Measurements from ENCODE around the gene KCNJ9.

The KCNJ9 gene

GRCh38 chr1:160101037-160101716 is 19.8 kb downstream of the KCNJ9 start:
- in situ Hi-C loops (cut with MboI; ENCODE audit: low pct_unique_long_range_greater_than_20kb, low sequenced_read_pairs, unreplicated experiment), result no loop called here
- TF ChIP-seq, protein P1, sequence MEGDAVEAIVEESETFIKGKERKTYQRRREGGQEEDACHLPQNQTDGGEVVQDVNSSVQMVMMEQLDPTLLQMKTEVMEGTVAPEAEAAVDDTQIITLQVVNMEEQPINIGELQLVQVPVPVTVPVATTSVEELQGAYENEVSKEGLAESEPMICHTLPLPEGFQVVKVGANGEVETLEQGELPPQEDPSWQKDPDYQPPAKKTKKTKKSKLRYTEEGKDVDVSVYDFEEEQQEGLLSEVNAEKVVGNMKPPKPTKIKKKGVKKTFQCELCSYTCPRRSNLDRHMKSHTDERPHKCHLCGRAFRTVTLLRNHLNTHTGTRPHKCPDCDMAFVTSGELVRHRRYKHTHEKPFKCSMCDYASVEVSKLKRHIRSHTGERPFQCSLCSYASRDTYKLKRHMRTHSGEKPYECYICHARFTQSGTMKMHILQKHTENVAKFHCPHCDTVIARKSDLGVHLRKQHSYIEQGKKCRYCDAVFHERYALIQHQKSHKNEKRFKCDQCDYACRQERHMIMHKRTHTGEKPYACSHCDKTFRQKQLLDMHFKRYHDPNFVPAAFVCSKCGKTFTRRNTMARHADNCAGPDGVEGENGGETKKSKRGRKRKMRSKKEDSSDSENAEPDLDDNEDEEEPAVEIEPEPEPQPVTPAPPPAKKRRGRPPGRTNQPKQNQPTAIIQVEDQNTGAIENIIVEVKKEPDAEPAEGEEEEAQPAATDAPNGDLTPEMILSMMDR (IDR thresholded peaks at IDR 0.05; ENCODE audit: extremely low read depth, insufficient read depth, missing control alignments), result peak; percentile 85
- peak; percentile 84 for DNase-seq (ENCODE audit: low spot score)

DNA sequence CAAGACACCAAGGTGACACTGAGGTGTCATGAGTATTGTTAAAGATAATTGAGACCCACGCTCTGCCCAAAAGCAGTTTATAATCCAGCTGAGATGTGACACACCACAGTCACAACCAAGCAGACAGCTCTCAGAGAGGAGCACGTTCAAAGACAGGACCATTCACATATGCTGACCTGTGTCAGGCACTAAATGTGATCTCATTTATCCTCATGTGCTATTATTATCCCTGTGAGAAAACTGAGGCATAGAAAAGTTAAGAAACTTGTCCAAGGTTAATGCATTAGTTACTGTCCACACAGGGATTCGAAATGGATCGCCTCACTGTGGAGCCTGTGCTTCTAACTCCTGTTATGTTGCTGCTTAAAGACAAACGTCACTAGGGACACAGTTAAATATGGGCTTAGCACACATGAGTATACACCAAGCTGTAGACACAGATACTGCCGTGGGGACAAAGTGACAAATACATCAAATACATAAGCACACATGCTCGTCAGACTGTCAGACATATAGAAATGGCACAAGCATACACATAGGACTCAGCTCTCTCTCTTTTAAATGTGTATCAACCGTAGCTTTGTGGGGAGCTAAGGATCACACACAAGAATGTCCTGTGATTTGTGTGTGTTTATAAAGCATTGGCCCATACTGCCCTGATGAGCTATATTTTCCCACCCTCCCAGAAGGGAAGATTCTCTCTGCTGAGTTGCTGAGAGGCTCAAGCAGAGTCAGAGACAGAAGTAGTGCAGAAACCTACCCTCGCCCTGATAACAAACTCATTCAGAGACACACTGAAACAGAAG is 20.6 kb downstream of the KCNJ9 start:
- in situ Hi-C loops (cut with MboI; ENCODE audit: low pct_unique_long_range_greater_than_20kb, low sequenced_read_pairs, unreplicated experiment), result no loop called here
- TF ChIP-seq, protein P1 (IDR thresholded peaks at IDR 0.05; ENCODE audit: extremely low read depth, insufficient read depth, missing control alignments), result no peak
- no peak for DNase-seq (ENCODE audit: low spot score)

- TF ChIP-seq, protein P1 (IDR thresholded peaks at IDR 0.05; ENCODE audit: extremely low read depth, insufficient read depth, missing control alignments), result no peak
- in situ Hi-C loops (cut with MboI; ENCODE audit: low pct_unique_long_range_greater_than_20kb, low sequenced_read_pairs, unreplicated experiment), result no loop called here
- DNase-seq (ENCODE audit: low spot score), result no peak
Measured at GRCh38 chr1:160103658-160104408, 22.5 kb downstream of the KCNJ9 start.

- TF ChIP-seq, protein P1 (IDR thresholded peaks at IDR 0.05; ENCODE audit: extremely low read depth, insufficient read depth, missing control alignments), result no peak
- DNase-seq (ENCODE audit: low spot score), result no peak
- in situ Hi-C loops (cut with MboI; ENCODE audit: low pct_unique_long_range_greater_than_20kb, low sequenced_read_pairs, unreplicated experiment), result no loop called here
Measured at GRCh38 chr1:160104486-160104885, 23.1 kb downstream of the KCNJ9 start.

DNA sequence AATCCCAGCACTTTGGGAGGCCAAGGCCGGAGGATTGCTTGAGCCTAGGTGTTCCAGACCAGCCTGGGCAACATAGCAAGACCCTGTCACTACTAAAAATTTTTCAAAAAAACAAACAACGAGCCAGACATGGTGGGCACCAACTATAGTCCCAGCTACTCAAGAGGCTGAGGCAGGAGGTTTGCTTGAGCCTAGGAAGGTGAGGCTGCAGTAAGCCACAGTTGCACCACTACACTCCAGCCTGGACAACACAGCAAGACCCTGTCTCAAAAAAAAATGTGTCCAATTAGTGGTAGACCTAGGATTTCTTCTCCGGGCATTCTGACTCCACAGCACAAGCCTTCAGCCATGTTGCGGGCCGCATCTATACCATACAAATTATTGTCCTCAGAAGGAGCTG is 23.8 kb downstream of the KCNJ9 start:
- TF ChIP-seq, protein P1 (IDR thresholded peaks at IDR 0.05; ENCODE audit: extremely low read depth, insufficient read depth, missing control alignments), result no peak
- no peak for DNase-seq (ENCODE audit: low spot score)
- in situ Hi-C loops (cut with MboI; ENCODE audit: low pct_unique_long_range_greater_than_20kb, low sequenced_read_pairs, unreplicated experiment), result no loop called here

GRCh38 chr1:160107512-160107911 is 26.2 kb downstream of the KCNJ9 start:
- DNase-seq (ENCODE audit: low spot score), result no peak
- in situ Hi-C loops (cut with MboI; ENCODE audit: low pct_unique_long_range_greater_than_20kb, low sequenced_read_pairs, unreplicated experiment), result no loop called here

More at GRCh38 chr1:160107512-160107911, 26.2 kb downstream of the KCNJ9 start:
- TF ChIP-seq, protein P1 (IDR thresholded peaks at IDR 0.05; ENCODE audit: extremely low read depth, insufficient read depth, missing control alignments), result no peak
